GM11168 (cell line): Measurements from ENCODE around the gene WWOX.

Experiments used
- in situ Hi-C: fragments of 300-500 bp; cut with MboI; formaldehyde crosslinking; loops from one replicate; pipeline ENCODE4 v1.12.0; 2022; ENCODE audit warnings: low sequenced_read_pairs; ENCODE audit not compliant: unreplicated experiment

The WWOX gene

DNA sequence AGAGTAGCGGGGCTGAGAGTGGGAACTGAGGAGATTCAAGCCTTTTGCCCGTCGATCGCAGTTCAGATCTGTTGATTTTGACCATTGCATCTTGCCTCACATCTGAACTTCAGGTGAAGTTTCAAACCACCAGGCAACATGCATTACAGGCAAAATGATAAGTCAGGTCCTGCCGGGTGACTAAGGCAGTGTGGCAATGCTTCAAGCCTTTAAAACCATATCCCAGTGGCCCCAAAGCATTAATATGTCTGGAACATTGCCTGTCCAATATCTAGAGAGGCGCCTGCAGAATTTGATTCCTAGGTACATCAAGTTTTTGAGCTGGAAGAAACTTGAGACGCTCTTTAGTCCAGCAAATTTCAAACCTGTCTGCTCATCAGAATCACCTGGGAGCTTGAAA is 998.3 kb downstream of the WWOX start:
- in situ Hi-C loops = no loop called here

- in situ Hi-C loops = no loop called here
Measured at GRCh38 chr16:79098907-79099306, 999.5 kb downstream of the WWOX start.

DNA sequence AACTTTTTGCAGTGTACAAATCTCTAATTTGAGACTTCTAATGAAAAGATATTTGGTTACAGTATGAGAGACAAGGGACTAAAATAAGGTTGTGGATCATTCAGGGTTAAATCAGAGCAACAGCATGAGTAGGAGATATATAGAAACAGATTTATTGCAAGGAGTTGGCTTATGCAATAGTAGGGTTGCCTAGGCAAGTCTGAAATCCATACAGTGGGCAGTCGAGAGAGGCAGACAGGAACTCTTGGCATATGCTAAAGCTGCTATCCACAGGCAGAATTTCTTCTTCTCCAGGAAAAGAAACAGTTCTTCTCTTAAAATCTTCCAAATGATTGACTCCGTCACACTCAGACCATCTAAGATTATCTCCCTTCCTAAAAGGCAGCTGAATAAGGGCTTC is 1000.3 kb downstream of the WWOX start:
- in situ Hi-C loops = no loop called here

DNA sequence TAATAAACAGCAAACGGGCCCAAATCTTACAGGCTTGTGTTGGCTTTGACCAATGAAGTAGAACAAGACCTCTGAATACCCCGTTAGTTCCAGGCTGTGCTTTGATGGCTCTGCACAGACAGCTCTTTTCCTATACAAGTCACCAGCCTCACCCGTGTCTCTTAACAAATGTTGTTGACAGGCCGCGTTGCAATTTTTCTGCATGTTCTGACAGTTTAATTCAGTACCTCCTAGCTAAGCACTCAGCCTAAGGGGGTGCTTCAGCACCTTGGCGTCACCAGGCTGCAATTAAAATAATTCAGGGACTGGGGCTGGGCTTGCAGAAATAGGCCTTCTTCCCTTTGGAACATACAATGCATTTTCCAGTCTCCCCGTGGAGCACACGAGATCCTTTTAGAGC is 1001.0 kb downstream of the WWOX start:
- in situ Hi-C loops = no loop called here

DNA sequence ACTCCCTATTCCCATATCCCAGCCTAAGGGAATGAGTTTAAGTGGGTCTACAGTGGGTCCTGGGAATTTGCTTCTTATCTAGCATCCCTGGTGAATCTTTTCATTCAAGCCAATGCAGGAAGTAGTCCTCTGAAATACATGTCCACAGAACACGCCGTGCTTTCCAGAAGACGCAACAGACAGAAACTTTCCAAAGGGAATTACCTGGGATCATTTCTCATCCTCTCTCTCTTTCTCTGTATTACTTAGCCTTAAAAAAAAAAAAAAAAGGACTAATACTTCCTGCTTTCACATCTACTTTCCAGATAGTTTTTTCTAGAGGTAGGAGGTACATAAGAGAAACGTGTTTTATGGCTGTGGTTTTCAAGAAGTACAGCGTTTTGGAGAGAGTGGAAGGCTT is 1002.0 kb downstream of the WWOX start:
- in situ Hi-C loops = no loop called here

DNA sequence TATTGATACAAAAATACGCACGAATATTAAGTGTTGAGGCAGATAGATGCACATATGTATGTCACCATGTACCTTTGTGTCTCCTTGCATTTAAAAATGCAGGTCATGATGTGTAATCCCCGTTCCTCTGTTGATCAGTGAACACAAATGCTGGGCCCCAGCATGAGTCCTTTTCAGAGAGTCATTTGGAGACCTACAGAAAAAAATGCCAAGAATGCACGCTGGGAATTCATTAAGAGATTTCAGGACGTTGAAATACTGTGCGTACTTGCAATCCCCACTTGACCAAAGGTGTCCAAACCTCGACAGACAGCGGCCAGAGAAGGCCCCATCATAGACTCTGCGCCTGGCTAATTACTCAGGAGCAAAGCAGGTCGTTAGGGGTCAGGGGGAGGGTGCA is 1005.1 kb downstream of the WWOX start:
- in situ Hi-C loops = no loop called here

GRCh38 chr16:79107301-79107700 is 1007.8 kb downstream of the WWOX start:
- in situ Hi-C loops = no loop called here

GRCh38 chr16:79109771-79110170 is 1010.3 kb downstream of the WWOX start:
- in situ Hi-C loops = no loop called here

- in situ Hi-C loops = no loop called here
Measured at GRCh38 chr16:79110242-79110641, 1010.8 kb downstream of the WWOX start.

DNA sequence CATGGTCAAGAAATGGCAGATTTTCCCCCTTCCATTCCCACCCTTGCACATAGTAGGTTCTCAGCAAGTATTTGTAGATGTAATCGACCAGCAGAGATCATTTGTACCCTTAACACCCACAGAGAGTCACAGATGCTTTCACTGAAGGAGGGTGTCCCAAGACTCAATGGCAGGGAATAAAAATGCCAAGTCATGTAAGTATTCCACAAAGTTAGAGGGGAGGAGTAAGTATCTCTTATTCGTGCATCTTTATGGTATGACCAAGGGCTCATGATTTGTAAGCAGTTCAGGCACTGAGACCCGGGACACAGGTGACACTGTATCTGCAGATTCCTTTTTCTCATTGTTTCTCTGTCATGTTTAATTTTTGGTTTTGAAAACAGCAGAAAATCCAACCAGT is 1011.5 kb downstream of the WWOX start:
- in situ Hi-C loops = no loop called here

- in situ Hi-C loops = no loop called here
Measured at GRCh38 chr16:79112462-79112861, 1013.0 kb downstream of the WWOX start.

DNA sequence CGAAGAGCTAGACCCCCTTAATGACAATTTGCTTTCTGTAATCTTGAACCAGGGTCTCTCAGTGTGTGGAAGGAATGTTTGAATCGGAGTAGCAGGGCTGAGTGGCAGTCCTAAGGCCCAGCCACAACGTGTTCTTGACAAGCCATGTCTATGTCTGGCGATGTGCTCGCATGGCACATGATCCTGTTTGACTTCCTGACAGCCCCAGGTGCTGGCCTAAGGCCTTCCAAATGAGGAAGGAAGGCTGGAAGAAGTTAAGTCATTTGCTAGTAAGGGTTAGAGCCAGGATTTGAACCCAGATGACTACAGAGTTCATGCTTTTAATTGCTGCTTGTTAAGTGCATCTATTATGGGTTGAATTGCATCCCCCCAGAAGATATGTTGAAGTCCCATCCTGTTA is 1014.4 kb downstream of the WWOX start:
- in situ Hi-C loops = no loop called here

- in situ Hi-C loops = no loop called here
Measured at GRCh38 chr16:79114759-79115158, 1015.3 kb downstream of the WWOX start.

DNA sequence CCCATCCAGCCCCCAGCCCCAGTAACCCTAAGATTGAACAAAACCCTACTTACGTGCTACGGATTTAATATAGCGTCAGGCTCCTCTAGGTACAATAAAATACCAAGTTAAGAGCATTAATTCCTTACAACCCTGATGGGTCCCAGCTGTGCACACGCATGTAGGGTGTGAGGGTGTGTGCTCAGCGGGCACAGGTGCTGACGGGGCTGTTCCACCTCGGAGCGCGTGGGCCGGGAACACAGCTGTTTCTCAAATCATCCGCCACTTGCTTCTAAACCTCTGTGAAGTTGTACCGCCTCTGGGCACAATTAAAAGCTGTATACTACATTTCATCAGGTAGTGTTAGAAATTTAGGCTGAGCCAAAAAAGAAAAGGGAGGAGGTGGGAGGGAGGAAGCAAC is 1022.5 kb downstream of the WWOX start:
- in situ Hi-C loops = no loop called here

DNA sequence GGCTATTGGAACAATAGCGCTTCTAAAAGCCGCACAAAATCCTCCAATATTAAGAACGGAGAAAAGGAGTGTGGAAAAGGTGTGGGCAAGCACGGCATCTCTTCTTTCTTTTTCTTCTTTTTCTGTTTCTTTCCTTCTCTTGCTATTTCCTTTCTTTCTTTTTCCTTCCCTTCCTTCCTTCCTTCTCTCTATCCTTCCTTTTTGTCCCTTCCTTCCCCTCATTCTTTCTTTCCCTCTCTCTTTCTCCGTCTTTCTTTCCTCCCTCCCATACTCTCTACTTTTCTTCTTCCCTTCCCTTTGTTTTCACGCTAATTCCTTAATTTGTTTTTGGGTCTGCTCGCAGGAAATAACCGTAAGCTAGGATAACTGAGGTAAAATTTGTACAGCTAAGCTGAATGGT is 1022.9 kb downstream of the WWOX start:
- in situ Hi-C loops = no loop called here

GRCh38 chr16:79124016-79124756 is 1024.7 kb downstream of the WWOX start:
- in situ Hi-C loops = no loop called here

DNA sequence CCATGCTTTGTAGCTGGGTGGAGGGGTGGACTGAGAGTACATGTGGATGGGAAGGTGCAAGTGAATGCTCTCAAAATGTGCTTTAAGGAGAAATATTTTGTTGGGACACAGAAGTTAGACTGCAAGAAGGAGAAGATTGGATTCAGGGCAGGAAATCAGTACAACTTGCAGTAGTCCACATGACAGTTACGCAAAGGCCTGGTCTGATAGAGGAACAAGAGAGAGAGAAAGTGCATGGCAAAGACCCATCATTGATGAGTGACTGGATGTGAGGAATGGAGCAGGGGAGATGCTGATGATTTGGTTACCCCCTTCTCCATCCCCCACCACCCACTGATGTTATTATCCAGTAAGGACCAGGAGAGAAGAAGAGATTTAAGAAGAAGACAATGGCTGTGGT is 1028.3 kb downstream of the WWOX start:
- in situ Hi-C loops = no loop called here

- in situ Hi-C loops = no loop called here
Measured at GRCh38 chr16:79128706-79129105, 1029.3 kb downstream of the WWOX start.

DNA sequence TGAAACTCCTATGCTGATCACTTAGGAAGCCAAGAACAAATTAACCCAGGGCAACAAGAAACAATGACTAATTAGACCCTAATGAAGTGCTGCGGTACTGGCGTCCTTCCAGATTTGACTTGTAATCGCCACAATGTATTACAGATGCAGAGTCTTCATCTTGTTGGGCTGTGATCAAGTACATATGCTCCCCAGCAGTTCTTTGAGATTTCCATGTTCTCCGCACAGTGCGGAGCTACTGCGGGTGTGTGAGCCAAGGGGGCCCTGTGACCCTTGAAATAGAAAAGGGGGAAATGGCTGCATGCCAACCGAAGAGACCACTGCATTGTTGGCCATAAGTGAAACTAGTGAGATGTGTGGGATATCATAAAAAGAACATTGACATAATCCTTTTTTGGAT is 1031.2 kb downstream of the WWOX start:
- in situ Hi-C loops = no loop called here

- in situ Hi-C loops = no loop called here
Measured at GRCh38 chr16:79131321-79132075, 1032.0 kb downstream of the WWOX start.

DNA sequence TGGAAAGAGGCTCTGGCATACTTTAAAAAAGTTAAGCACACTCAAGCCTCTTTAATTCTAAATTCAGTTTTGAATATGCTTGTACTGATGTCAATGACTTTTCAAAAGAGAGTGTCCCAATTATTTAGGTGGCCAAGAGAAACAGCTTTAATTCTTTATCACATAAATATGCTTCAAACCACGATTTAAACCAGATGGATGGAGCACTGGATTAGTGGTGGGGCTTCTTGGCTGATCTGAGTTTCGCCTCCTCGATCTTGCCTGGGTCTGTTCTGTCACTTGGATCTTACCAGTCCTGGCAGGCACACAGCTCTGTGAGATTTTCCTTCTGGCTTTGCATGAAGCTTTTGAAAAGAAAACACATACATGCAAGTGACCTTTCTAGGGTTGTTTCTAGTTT is 1033.2 kb downstream of the WWOX start:
- in situ Hi-C loops = no loop called here

- in situ Hi-C loops = no loop called here
Measured at GRCh38 chr16:79134300-79134699, 1034.8 kb downstream of the WWOX start.
